Measurements from ENCODE around the gene PLXNC1.

GRCh38 chr12:94148739-94149118 is 352 bp downstream of the PLXNC1 start:
- no peak for TF ChIP-seq KDM1A (IDR thresholded peaks at IDR 0.05)
- no peak for TF ChIP-seq CTCF (IDR thresholded peaks at IDR 0.05 in 2 of 3, conservative IDR thresholded peaks at IDR 0.05 in 1 of 3; ENCODE audit: insufficient read depth in 2 of 3, low read depth in 1 of 3, low read length in 3 of 3)
- no peak for TF ChIP-seq ARNT (IDR thresholded peaks at IDR 0.05)

Measured in K562 (cell line).